Colonic mucosa (tissue), 4 donors: Measurements from ENCODE around the gene OR4E2. TPM values are rescaled to one million over a fixed set of nuclear protein-coding genes. Genes with fewer than 3 reads are reported as not detected.
"Not testable (repeated sequence)": the region's sequence is repeated elsewhere in the genome, so short reads cannot be mapped to it uniquely, and the experiment has no call there.

Experiments used
- DNase-seq: peaks from one replicate; pipeline ENCODE4 v3.0.0-alpha.2; 2020
- H3K27ac ChIP-seq: fragments of 200-600 bp; one replicate; pipeline ENCODE4 v1.8.0; 2021
- H3K27me3 ChIP-seq: fragments of 200-600 bp; one replicate; pipeline ENCODE4 v1.8.0; 2021
- H3K36me3 ChIP-seq: fragments of 200-600 bp; one replicate; pipeline ENCODE4 v1.8.0; 2021
- H3K4me1 ChIP-seq: fragments of 200-600 bp; one replicate; pipeline ENCODE4 v1.8.0; 2021; ENCODE audit warnings: mild to moderate bottlenecking
- H3K4me3 ChIP-seq: fragments of 200-600 bp; one replicate; pipeline ENCODE4 v1.8.0; 2021
- H3K9ac ChIP-seq, 2 donors: one replicate each; pipeline ENCODE4 v1.7.0; 2013; ENCODE audit warnings: control low read depth in 2 of 2, low read depth in 2 of 2, low read length in 2 of 2
- H3K9me3 ChIP-seq: fragments of 200-600 bp; one replicate; pipeline ENCODE4 v1.8.0; 2021
- CTCF ChIP-seq: fragments of 200-600 bp; IDR thresholded peaks from one replicate; pipeline ENCODE4 v1.8.0; 2022; ENCODE audit warnings: antibody characterized with exemption, mild to moderate bottlenecking
- intact Hi-C: fragments of 100-400 bp; cut with DNase I; formaldehyde crosslinking; loops from one replicate; pipeline ENCODE4 v1.14.1; 2022
- total RNA-seq, 2 donors: library from RNA; stranded (reverse); fragmentation: NEBNext Ultra II Directional in 1 of 2; extraction: Animal tissue kit (Norgen Biotek cat#: 25700) in 1 of 2; gene quantifications; one replicate each; pipeline ENCODE4 v1.2.1, GENCODE V29; 2021
- donor health status: healthy.
- donor health status: DM: no; HTN: no; CAD: no.
- donor health status: DM: no; HTN: no; CAD: no.

Gene OR4E2
- not detected for total RNA-seq

- Histone ChIP-seq H3K4me1 (no peaks in the 10 kb centered on the region), H3K27ac (peak within 1 kb of the TSS; percentile 7), H3K4me3 (no peak within 1 kb of the TSS), H3K36me3 (no peaks in the 10 kb centered on the region), H3K9ac (no peak within 1 kb of the TSS), H3K27me3 (no peaks in the 10 kb centered on the region), H3K9me3 (no peaks in the 10 kb centered on the region)
- no peak for TF ChIP-seq CTCF
- intact Hi-C loops = no loop called here
- peak; percentile 25 for DNase-seq
Observed at GRCh38 chr14:21653331-21653885, at the start of gene OR4E2. Gene OR4E2, plus strand, starts transcription at chr14:21653835. Its CDS starts 11,248 bp downstream, at chr14:21665083.

- H3K4me1 ChIP-seq = no peaks in the 10 kb centered on the region
- H3K9ac ChIP-seq = no peak overlapping the region
- H3K36me3 ChIP-seq = no peaks in the 10 kb centered on the region
- H3K4me3 ChIP-seq = no peak overlapping the region
- no peak for TF ChIP-seq CTCF
- intact Hi-C loops = no loop called here
- no peak for DNase-seq
- H3K27me3 ChIP-seq = no peaks in the 10 kb centered on the region
- H3K27ac ChIP-seq = no peak overlapping the region
- no peaks in the 10 kb centered on the region for H3K9me3 ChIP-seq
Observed at GRCh38 chr14:21612324-21612723, 41.3 kb upstream of the OR4E2 start.

- intact Hi-C loops = no loop called here
- no peak for DNase-seq
- no peak for TF ChIP-seq CTCF
Observed at GRCh38 chr14:21614240-21614639, 39.4 kb upstream of the OR4E2 start.

GRCh38 chr14:21617614-21618013, 36.0 kb upstream of the OR4E2 start:
- H3K9ac ChIP-seq = no peak overlapping the region
- H3K9me3 ChIP-seq = no peaks in the 10 kb centered on the region
- H3K36me3 ChIP-seq = no peaks in the 10 kb centered on the region
- intact Hi-C loops = no loop called here
- no peak for TF ChIP-seq CTCF
- H3K27me3 ChIP-seq = no peaks in the 10 kb centered on the region
- H3K27ac ChIP-seq = no peak overlapping the region
- no peak overlapping the region for H3K4me3 ChIP-seq
- no peaks in the 10 kb centered on the region for H3K4me1 ChIP-seq
- DNase-seq = no peak

More at GRCh38 chr14:21614240-21614639, 39.4 kb upstream of the OR4E2 start:
- Histone ChIP-seq H3K9ac (no peak overlapping the region), H3K27me3 (no peaks in the 10 kb centered on the region), H3K4me1 (no peaks in the 10 kb centered on the region), H3K9me3 (no peaks in the 10 kb centered on the region), H3K27ac (no peak overlapping the region), H3K4me3 (no peak overlapping the region), H3K36me3 (no peaks in the 10 kb centered on the region)

GRCh38 chr14:21626491-21627230, 27.0 kb upstream of the OR4E2 start:
- Histone ChIP-seq H3K9ac (no peak overlapping the region), H3K27ac (no peak overlapping the region), H3K9me3 (no peaks in the 10 kb centered on the region), H3K4me3 (no peak overlapping the region), H3K4me1 (no peaks in the 10 kb centered on the region), H3K27me3 (no peaks in the 10 kb centered on the region), H3K36me3 (no peaks in the 10 kb centered on the region)
- intact Hi-C loops = no loop called here
- DNase-seq = no peak
- TF ChIP-seq CTCF = no peak

GRCh38 chr14:21630503-21630902, 23.1 kb upstream of the OR4E2 start:
- H3K9me3 ChIP-seq, H3K4me1 ChIP-seq, intact Hi-C loops, H3K9ac ChIP-seq, H3K27ac ChIP-seq, H3K27me3 ChIP-seq, H3K36me3 ChIP-seq, DNase-seq, H3K4me3 ChIP-seq: not testable (repeated sequence)
